ENCODE measurements around the gene SMIM35.

The SMIM35 gene

GRCh38 chr11:118074785-118075184 lies 12.0 kb downstream of the SMIM35 start (continued):
- TF ChIP-seq ZSCAN30 (tag by site-specific recombination; IDR thresholded peaks at IDR 0.05) (no peak), ZNF121 (tag by site-specific recombination; IDR thresholded peaks at IDR 0.05) (no peak), KLF16 (tag by site-specific recombination; IDR thresholded peaks at IDR 0.05) (no peak)

GRCh38 chr11:118074091-118074685 lies 12.6 kb downstream of the SMIM35 start:
- TF ChIP-seq ZFP3 (tag by site-specific recombination; IDR thresholded peaks at IDR 0.05; ENCODE audit: low read depth) (no peak), IKZF3 (tag by site-specific recombination; IDR thresholded peaks at IDR 0.05) (no peak), ZNF292 (tag by site-specific recombination; IDR thresholded peaks at IDR 0.05; ENCODE audit: borderline replicate concordance, low read depth) (no peak), TSHZ1 (tag by site-specific recombination; IDR thresholded peaks at IDR 0.05; ENCODE audit: borderline replicate concordance) (no peak), ZNF394 (tag by site-specific recombination; IDR thresholded peaks at IDR 0.05; ENCODE audit: borderline replicate concordance) (no peak), ZNF654 (tag by site-specific recombination; IDR thresholded peaks at IDR 0.05; ENCODE audit: low read depth) (no peak), BCL11A (tag by site-specific recombination; IDR thresholded peaks at IDR 0.05; ENCODE audit: low read depth) (no peak)
- Histone ChIP-seq H3K36me3 (ENCODE audit: control insufficient read depth in 2 of 2, insufficient read depth in 1 of 2, low read length in 2 of 2) (no peaks in the 10 kb centered on the region), H3K9me3 (ENCODE audit: control insufficient read depth, insufficient read depth, low read depth, low read length) (no peaks in the 10 kb centered on the region), H3K27ac (ENCODE audit: extremely low read depth, low read depth, low read length) (no peak overlapping the region), H3K4me3 (ENCODE audit: low read depth, low read length) (no peak overlapping the region), H3K4me1 (ENCODE audit: control insufficient read depth, insufficient read depth, low read length) (no peaks in the 10 kb centered on the region)
- CTCF ChIA-PET = interaction anchor here (0.7 to 1.3 kb wide), 2 partner anchors 41 to 128 kb away, joined by 3 to 4 read pairs; no protein-coding TSS in a partner anchor
- POLR2A ChIA-PET = no interaction called here

- Histone ChIP-seq H3K4me3 (ENCODE audit: low read depth, low read length) (no peak overlapping the region), H3K4me1 (ENCODE audit: control insufficient read depth, insufficient read depth, low read length) (no peaks in the 10 kb centered on the region), H3K27ac (ENCODE audit: extremely low read depth, low read depth, low read length) (no peak overlapping the region), H3K9me3 (ENCODE audit: control insufficient read depth, insufficient read depth, low read depth, low read length) (no peaks in the 10 kb centered on the region), H3K36me3 (ENCODE audit: control insufficient read depth in 2 of 2, insufficient read depth in 1 of 2, low read length in 2 of 2) (no peaks in the 10 kb centered on the region)
- CTCF ChIA-PET = interaction anchor here (0.7 to 1.3 kb wide), 2 partner anchors 40 to 127 kb away, joined by 3 to 4 read pairs; no protein-coding TSS in a partner anchor
- POLR2A ChIA-PET = no interaction called here
- no peak for TF ChIP-seq ZBTB20 (tag by site-specific recombination; IDR thresholded peaks at IDR 0.05)
- TF ChIP-seq ZNF239 (tag by site-specific recombination; IDR thresholded peaks at IDR 0.05) = no peak
- TF ChIP-seq ZNF660 (tag by site-specific recombination; IDR thresholded peaks at IDR 0.05) = no peak
- TF ChIP-seq ZSCAN16 (tag by site-specific recombination; IDR thresholded peaks at IDR 0.05) = no peak
- no peak for TF ChIP-seq GLI4 (tag by site-specific recombination; IDR thresholded peaks at IDR 0.05)
- TF ChIP-seq ZSCAN18 (tag by site-specific recombination; IDR thresholded peaks at IDR 0.05) = no peak
- TF ChIP-seq ZNF398 (tag by site-specific recombination; IDR thresholded peaks at IDR 0.05) = no peak
Observed at GRCh38 chr11:118073554-118073953, 13.2 kb downstream of the SMIM35 start.
